GM13976 (cell line): Measurements from ENCODE around the gene MYOZ1.

ENCODE experiments used
- DNase-seq: peaks from one replicate; pipeline ENCODE4 v3.0.0; 2012; ENCODE audit warnings: low spot score
- in situ Hi-C: fragments of 300-500 bp; cut with MboI; formaldehyde crosslinking; loops from one replicate; pipeline ENCODE4 v1.12.0; 2022; ENCODE audit warnings: low sequenced_read_pairs, mixed read lengths, inconsistent platforms; ENCODE audit not compliant: unreplicated experiment
- TF ChIP-seq, protein P1 (sequence below): IDR thresholded peaks from 2 replicates; pipeline ENCODE4 v1.5.1; 2012; ENCODE audit warnings: borderline replicate concordance, mild to moderate bottlenecking; ENCODE audit not compliant: insufficient read depth; ENCODE audit errors: extremely low read depth, missing control alignments, control extremely low read depth

MYOZ1 gene

DNA sequence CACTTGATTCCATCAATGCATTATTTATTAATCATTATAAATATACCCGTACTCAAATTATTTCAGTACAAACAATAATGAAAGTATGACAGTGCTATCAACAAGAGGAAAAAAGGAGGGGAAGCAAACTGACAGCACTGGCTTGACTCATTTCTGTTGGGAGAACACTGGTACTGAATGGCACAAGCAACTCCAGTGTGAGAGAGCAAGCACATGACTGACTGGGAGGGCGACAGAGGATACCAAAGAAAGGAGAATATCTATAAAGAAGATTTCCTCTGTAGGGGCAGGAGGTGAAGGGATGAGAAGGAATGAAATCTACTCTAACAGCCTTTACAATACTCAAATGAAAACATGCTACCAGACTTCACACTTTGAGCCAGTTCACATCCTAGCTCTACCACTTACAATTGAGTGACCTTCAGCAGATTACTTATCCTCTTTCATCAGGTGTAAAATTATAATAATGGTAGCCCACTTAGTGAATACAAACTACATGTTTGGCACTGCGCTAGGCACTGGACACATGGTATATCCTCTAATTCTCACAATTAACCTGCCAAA lies 51.6 kb downstream of the MYOZ1 start:
- DNase-seq, result no peak
- in situ Hi-C loops, result no loop called here
- TF ChIP-seq, protein P1, sequence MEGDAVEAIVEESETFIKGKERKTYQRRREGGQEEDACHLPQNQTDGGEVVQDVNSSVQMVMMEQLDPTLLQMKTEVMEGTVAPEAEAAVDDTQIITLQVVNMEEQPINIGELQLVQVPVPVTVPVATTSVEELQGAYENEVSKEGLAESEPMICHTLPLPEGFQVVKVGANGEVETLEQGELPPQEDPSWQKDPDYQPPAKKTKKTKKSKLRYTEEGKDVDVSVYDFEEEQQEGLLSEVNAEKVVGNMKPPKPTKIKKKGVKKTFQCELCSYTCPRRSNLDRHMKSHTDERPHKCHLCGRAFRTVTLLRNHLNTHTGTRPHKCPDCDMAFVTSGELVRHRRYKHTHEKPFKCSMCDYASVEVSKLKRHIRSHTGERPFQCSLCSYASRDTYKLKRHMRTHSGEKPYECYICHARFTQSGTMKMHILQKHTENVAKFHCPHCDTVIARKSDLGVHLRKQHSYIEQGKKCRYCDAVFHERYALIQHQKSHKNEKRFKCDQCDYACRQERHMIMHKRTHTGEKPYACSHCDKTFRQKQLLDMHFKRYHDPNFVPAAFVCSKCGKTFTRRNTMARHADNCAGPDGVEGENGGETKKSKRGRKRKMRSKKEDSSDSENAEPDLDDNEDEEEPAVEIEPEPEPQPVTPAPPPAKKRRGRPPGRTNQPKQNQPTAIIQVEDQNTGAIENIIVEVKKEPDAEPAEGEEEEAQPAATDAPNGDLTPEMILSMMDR, result no peak

DNA sequence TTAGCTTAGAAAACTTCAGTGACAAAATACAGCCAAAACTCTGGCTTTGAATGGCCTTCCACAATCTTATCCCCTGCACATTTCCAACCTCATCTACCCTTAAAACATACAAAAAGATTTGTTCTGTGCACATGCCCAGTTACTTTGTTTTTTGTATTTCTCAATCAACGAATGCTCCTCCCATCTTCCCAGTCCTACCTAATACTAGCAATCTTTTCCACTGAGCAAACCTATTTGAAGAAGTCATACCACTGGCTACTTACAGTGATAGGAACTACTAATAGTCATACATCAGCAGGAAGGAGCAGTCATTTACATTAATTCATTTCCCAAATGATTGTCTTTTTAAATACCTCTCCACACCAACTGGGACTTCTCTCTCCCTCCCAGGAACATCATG lies 52.6 kb downstream of the MYOZ1 start:
- in situ Hi-C loops, result no loop called here
- no peak for DNase-seq
- TF ChIP-seq, protein P1, result no peak

DNA sequence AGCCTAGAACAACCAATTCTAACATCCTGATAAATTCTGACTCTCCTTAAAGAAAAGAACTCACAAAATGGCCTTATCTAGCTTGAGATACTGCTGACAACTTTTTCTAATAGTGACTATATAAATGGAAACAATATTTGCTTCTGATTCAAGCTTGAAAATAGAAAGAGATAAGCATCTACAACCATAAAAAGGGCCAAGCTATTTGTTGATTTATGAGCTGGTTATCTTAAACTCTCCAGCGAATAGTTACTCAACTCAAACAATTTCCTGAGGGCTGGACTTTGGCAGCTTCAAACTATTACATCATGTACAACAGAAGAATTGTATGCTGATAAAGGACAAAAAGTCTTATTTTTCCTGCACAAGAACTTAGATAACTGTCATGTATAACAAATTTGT lies 54.7 kb downstream of the MYOZ1 start:
- no peak for DNase-seq
- TF ChIP-seq, protein P1, result no peak

DNA sequence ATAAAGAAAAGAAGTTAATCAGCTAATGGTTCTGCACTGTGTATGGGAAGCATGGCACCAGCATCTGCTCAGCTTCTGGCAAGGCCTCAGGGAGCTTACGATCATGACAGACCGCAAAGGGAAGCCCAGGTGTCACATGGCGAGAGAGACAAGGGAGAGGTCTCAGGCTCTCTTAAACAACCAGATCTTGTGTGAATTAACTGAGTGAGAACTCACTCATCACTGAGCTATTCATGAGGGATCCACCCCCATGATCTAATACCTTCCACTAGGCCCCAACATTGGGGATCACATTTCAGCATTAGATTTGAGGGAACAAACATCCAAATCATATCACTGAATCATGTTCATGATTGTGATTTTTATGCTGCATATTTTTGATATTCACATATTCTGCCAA lies 55.9 kb downstream of the MYOZ1 start:
- no peak for DNase-seq
- in situ Hi-C loops, result no loop called here
- TF ChIP-seq, protein P1, result no peak

More for the DNA sequence above, 54.7 kb downstream of the MYOZ1 start:
- in situ Hi-C loops, result no loop called here

DNA sequence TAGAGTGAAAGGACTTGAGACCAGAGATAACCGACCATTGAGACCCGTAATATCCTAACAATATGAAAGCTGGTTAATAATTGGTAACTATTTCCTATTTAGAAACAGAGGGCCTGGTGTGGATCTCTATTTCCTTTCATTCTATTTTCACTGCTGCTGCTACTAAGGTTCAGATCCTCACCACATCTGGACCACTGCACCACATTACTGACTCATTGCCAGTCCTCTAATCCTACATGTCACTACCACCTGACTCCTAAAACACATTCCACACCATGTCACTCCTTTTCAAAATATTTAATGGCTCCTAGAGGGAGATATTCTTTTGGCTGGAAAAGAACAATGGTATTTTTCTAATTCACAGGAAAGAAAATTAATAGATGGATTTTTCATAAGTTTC lies 56.5 kb downstream of the MYOZ1 start:
- TF ChIP-seq, protein P1, result no peak
- in situ Hi-C loops, result no loop called here
- no peak for DNase-seq

DNA sequence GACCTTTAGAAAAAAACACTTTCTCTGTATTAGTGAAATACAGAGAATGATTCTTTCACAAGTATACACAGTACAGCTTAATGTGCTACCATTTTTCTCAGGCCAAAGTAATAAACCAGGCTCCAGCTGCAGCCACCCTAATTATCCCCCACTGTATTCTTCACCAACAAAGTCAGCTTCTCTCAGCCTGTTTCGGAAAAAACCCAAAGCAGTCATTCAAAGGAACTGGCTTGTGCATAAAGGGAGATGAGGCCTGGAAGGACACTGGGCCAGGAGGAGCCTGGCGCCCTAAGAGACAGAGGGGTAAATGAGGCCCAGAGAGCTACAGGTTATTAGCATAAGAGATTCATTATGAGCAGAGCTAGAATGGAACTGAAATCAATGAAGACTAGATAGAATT lies 59.4 kb downstream of the MYOZ1 start:
- TF ChIP-seq, protein P1, result no peak
- DNase-seq, result no peak
- in situ Hi-C loops, result no loop called here
